GM23338 (cell line): Measurements from ENCODE around the gene AGAP3. TPM values are rescaled to one million over a fixed set of nuclear protein-coding genes. Genes with fewer than 3 reads are reported as not detected.

ENCODE experiments used
- ATAC-seq: fragments of 200-7000 bp; cut with Tn5 transposase; 3 replicates; pipeline ENCODE4 v1.9.1; 2020
- DNase-seq: peaks from one replicate; pipeline ENCODE4 v3.0.0-alpha.2; 2015; ENCODE audit warnings: low spot score
- H2AFZ ChIP-seq: fragments of 200-600 bp; sonication (generic); 2 replicates; pipeline ENCODE4 v1.8.0; 2016; ENCODE audit warnings: antibody characterized with exemption, mild to moderate bottlenecking, moderate library complexity
- H3F3A ChIP-seq: fragments of 200-600 bp; sonication (generic); replicated peaks from 2 replicates; pipeline ENCODE4 v1.8.0; 2017; ENCODE audit warnings: antibody characterized with exemption, mixed run types, low read depth
- H3K27ac ChIP-seq: fragments of 200-600 bp; sonication (generic); 2 replicates; pipeline ENCODE4 v1.6.1; 2016; ENCODE audit warnings: low read depth
- H3K27me3 ChIP-seq: fragments of 200-600 bp; sonication (generic); 2 replicates; pipeline ENCODE4 v1.8.0; 2016; ENCODE audit warnings: mild to moderate bottlenecking, mixed run types, moderate library complexity; ENCODE audit not compliant: insufficient read depth
- H3K36me3 ChIP-seq: fragments of 200-600 bp; sonication (generic); 2 replicates; pipeline ENCODE4 v1.8.0; 2016; ENCODE audit warnings: mild to moderate bottlenecking; ENCODE audit not compliant: insufficient read depth
- H3K4me1 ChIP-seq: fragments of 200-600 bp; sonication (generic); 2 replicates; pipeline ENCODE4 v1.8.0; 2016; ENCODE audit warnings: mild to moderate bottlenecking, moderate library complexity; ENCODE audit not compliant: insufficient read depth
- H3K4me2 ChIP-seq: fragments of 200-600 bp; sonication (generic); 2 replicates; pipeline ENCODE4 v1.7.1; 2017; ENCODE audit warnings: mixed run types
- H3K4me3 ChIP-seq: fragments of 200-600 bp; sonication (generic); 2 replicates; pipeline ENCODE4 v1.6.1; 2016; ENCODE audit warnings: mixed run types
- H3K79me2 ChIP-seq: fragments of 200-600 bp; sonication (generic); replicated peaks from 2 replicates; pipeline ENCODE4 v1.8.0; 2017; ENCODE audit warnings: mild to moderate bottlenecking; ENCODE audit not compliant: insufficient read depth
- H3K9me2 ChIP-seq: fragments of 200-600 bp; sonication (generic); 2 replicates; pipeline ENCODE4 v1.8.0; 2017; ENCODE audit not compliant: insufficient read depth
- H4K20me1 ChIP-seq: fragments of 200-600 bp; sonication (generic); replicated peaks from 2 replicates; pipeline ENCODE4 v1.8.0; 2017; ENCODE audit warnings: mild to moderate bottlenecking; ENCODE audit not compliant: insufficient read depth
- H3K27ac Mint-ChIP-seq: 2 replicates; pipeline ENCODE4 v1.8.0; 2020; ENCODE audit warnings: inconsistent platforms, mild to moderate bottlenecking, moderate library complexity, mixed read lengths
- H3K27me3 Mint-ChIP-seq: 3 replicates; pipeline ENCODE4 v1.8.0; 2022; ENCODE audit warnings: low read depth, mild to moderate bottlenecking, moderate library complexity, mixed read lengths, inconsistent platforms; ENCODE audit not compliant: insufficient read depth, poor library complexity
- H3K36me3 Mint-ChIP-seq: 3 replicates; pipeline ENCODE4 v1.8.0; 2021; ENCODE audit warnings: low read depth, mild to moderate bottlenecking, inconsistent platforms, moderate library complexity, mixed read lengths
- H3K4me1 Mint-ChIP-seq: 3 replicates; pipeline ENCODE4 v1.8.0; 2020; ENCODE audit warnings: mild to moderate bottlenecking, inconsistent platforms, mixed read lengths
- H3K4me3 Mint-ChIP-seq: 3 replicates; pipeline ENCODE4 v1.8.0; 2021; ENCODE audit warnings: moderate library complexity, mild to moderate bottlenecking, inconsistent platforms, mixed read lengths
- H3K9me3 Mint-ChIP-seq: 3 replicates; pipeline ENCODE4 v1.8.0; 2020; ENCODE audit warnings: moderate library complexity, mild to moderate bottlenecking, inconsistent platforms, mixed read lengths
- CREB1 ChIP-seq: fragments of 250-450 bp; sonication (Bioruptor Pico); IDR thresholded peaks from 2 replicates; pipeline ENCODE4 v1.5.0; 2020; ENCODE audit warnings: low read depth, mild to moderate bottlenecking, moderate library complexity
- CTCF ChIP-seq, 2 experiments: fragments of 200-600 bp in 1 of 2; sonication (generic) in 1 of 2; conservative IDR thresholded peaks; 2 replicates each; pipeline versions ENCODE4 v1.5.1 to v1.6.1; 2016 to 2017; ENCODE audit warnings: antibody characterized with exemption in 2 of 2, low read depth in 2 of 2, mild to moderate bottlenecking in 2 of 2, moderate library complexity in 1 of 2
- ETS1 ChIP-seq: IDR thresholded peaks from 2 replicates; pipeline ENCODE4 v1.6.1; 2016; ENCODE audit warnings: antibody characterized with exemption
- EZH2 ChIP-seq: fragments of 200-600 bp; sonication (generic); IDR thresholded peaks from one replicate; pipeline ENCODE4 v1.8.0; 2017; ENCODE audit warnings: antibody characterized with exemption, mild to moderate bottlenecking, low read depth; ENCODE audit not compliant: unreplicated experiment
- EZH2phosphoT487 ChIP-seq: fragments of 200-600 bp; sonication (generic); IDR thresholded peaks from one replicate; pipeline ENCODE4 v1.8.1; 2018; ENCODE audit warnings: antibody characterized with exemption; ENCODE audit not compliant: unreplicated experiment
- JUNB ChIP-seq: IDR thresholded peaks from one replicate; pipeline ENCODE4 v1.6.1; 2016; ENCODE audit warnings: antibody characterized with exemption; ENCODE audit not compliant: unreplicated experiment
- REST ChIP-seq: IDR thresholded peaks from one replicate; pipeline ENCODE4 v1.6.1; 2018; ENCODE audit warnings: antibody characterized with exemption; ENCODE audit not compliant: unreplicated experiment
- ZNF114 ChIP-seq: fragments of 250-450 bp; sonication (Bioruptor Pico); IDR thresholded peaks from 2 replicates; pipeline ENCODE4 v1.5.0; 2020; ENCODE audit warnings: mild to moderate bottlenecking, moderate library complexity
- ZNF331 ChIP-seq: fragments of 250-450 bp; sonication (Bioruptor Pico); IDR thresholded peaks from 2 replicates; pipeline ENCODE4 v1.5.0; 2020; ENCODE audit warnings: low read depth, mild to moderate bottlenecking, moderate library complexity
- polyA plus RNA-seq: library from polyadenylated mRNA; unstranded; fragments of >200 nt; fragmentation: Nextera tagmentation; extraction: Ambion mirVana; gene quantifications from 2 replicates; pipeline ENCODE4 v1.2.1, GENCODE V29; 2016
- total RNA-seq: library from RNA; depleted of rRNA; stranded (reverse); fragments of >200 nt; shearing (Covaris generic); gene quantifications from 2 replicates; pipeline ENCODE4 v1.2.3, GENCODE V29; 2014

Gene AGAP3
- total and polyA plus RNA-seq, 2 experiments from 2014 or later: 24.0 to 39.2 TPM

GRCh38 chr7:151133986-151134742 is 47.9 kb downstream of the AGAP3 start:
- Histone ChIP-seq H2AFZ (no peak overlapping the region), H3K27me3 (peaks cover 8% of the 10 kb centered on the region), H3K9me2 (no peaks in the 10 kb centered on the region), H3K79me2 (no peaks in the 10 kb centered on the region), H4K20me1 (peaks cover 7% of the 10 kb centered on the region), H3K4me1 (peaks cover 19% of the 10 kb centered on the region), H3K4me2 (no peak overlapping the region), H3K36me3 (no peaks in the 10 kb centered on the region), H3K27ac (no peak overlapping the region), H3K4me3 (no peak overlapping the region), H3F3A (0 out of 2 replicates have a peak, but pooled peaks cover 2% of the 10 kb centered on the region)
- TF ChIP-seq ZNF331 (CRISPR knock-in tag) (no peak), EZH2 (no peak), EZH2phosphoT487 (no peak), REST (no peak), CTCF (conservative IDR thresholded peaks at IDR 0.05; ENCODE audit: low read depth in 2 of 2) (no peak), ZNF114 (CRISPR knock-in tag) (no peak), JUNB (no peak), CREB1 (CRISPR knock-in tag) (no peak)
- Mint-ChIP-seq H3K9me3 (no peaks in the 10 kb centered on the region), H3K27me3 (peaks cover 20% of the 10 kb centered on the region), H3K4me1 (peaks cover 21% of the 10 kb centered on the region), H3K27ac (no peak overlapping the region), H3K4me3 (no peak overlapping the region), H3K36me3 (peaks cover 23% of the 10 kb centered on the region)
- ATAC-seq: no peak
- no peak for DNase-seq

- DNase-seq (no peak), ATAC-seq (no peak)
- H3K27ac ChIP-seq: no peak overlapping the region
- H3K4me3 ChIP-seq: no peak overlapping the region
- no peaks in the 10 kb centered on the region for H3K79me2 ChIP-seq
- H3K27me3 ChIP-seq: peaks cover 15% of the 10 kb centered on the region
- H3K9me2 ChIP-seq: no peaks in the 10 kb centered on the region
- peaks cover 23% of the 10 kb centered on the region for H3K36me3 Mint-ChIP-seq
- peaks cover 7% of the 10 kb centered on the region for H4K20me1 ChIP-seq
- H3K4me1 ChIP-seq: peaks cover 23% of the 10 kb centered on the region
- H3F3A ChIP-seq: 0 out of 2 replicates have a peak, but pooled peaks cover 2% of the 10 kb centered on the region
- no peaks in the 10 kb centered on the region for H3K9me3 Mint-ChIP-seq
- no peak overlapping the region for H3K4me2 ChIP-seq
- H3K27ac Mint-ChIP-seq: no peak overlapping the region
- H3K4me1 Mint-ChIP-seq: peaks cover 26% of the 10 kb centered on the region
- no peak overlapping the region for H2AFZ ChIP-seq
- peaks cover 25% of the 10 kb centered on the region for H3K27me3 Mint-ChIP-seq
- H3K4me3 Mint-ChIP-seq: no peak overlapping the region
- no peaks in the 10 kb centered on the region for H3K36me3 ChIP-seq
- no peak for TF ChIP-seq ETS1
- TF ChIP-seq REST: no peak
- no peak for TF ChIP-seq CTCF (conservative IDR thresholded peaks at IDR 0.05; ENCODE audit: low read depth in 2 of 2)
- no peak for TF ChIP-seq CREB1 (CRISPR knock-in tag)
- no peak for TF ChIP-seq JUNB
Observed at GRCh38 chr7:151134743-151135524, 48.7 kb downstream of the AGAP3 start.
